Measurements from ENCODE around the gene LPAR1. TPM values are rescaled to one million over a fixed set of nuclear protein-coding genes. Genes with fewer than 3 reads are reported as not detected.

LPAR1 gene
- polyA plus RNA-seq, 1 experiment = 581 TPM

- Histone ChIP-seq H3K9me3 (ENCODE audit: control insufficient read depth, insufficient read depth, low read length) (no peaks in the 10 kb centered on the region), H3K27ac (ENCODE audit: low read depth, low read length) (no peak overlapping the region), H3K4me3 (ENCODE audit: low read depth, low read length) (no peak overlapping the region), H3K27me3 (ENCODE audit: control insufficient read depth, insufficient read depth, low read length) (no peaks in the 10 kb centered on the region)
- DNase-seq (ENCODE audit: low read depth, low spot score) = no peak
- POLR2A ChIA-PET = no interaction called here
- CTCF ChIA-PET = no interaction called here
- TF ChIP-seq CTCF (IDR thresholded peaks at IDR 0.05; ENCODE audit: low read depth, low read length) = no peak
Measured at GRCh38 chr9:110891760-110892159, 146.5 kb downstream of the LPAR1 start.

GRCh38 chr9:110890416-110890815 lies 147.9 kb downstream of the LPAR1 start:
- CTCF ChIA-PET = no interaction called here
- POLR2A ChIA-PET = no interaction called here

GRCh38 chr9:110887276-110887675 lies 151.0 kb downstream of the LPAR1 start:
- CTCF ChIA-PET = no interaction called here

More at GRCh38 chr9:110890416-110890815, 147.9 kb downstream of the LPAR1 start:
- Histone ChIP-seq H3K27ac (ENCODE audit: low read depth, low read length) (no peak overlapping the region), H3K9me3 (ENCODE audit: control insufficient read depth, insufficient read depth, low read length) (no peaks in the 10 kb centered on the region), H3K4me3 (ENCODE audit: low read depth, low read length) (no peak overlapping the region), H3K27me3 (ENCODE audit: control insufficient read depth, insufficient read depth, low read length) (no peaks in the 10 kb centered on the region)
- no peak for TF ChIP-seq CTCF (IDR thresholded peaks at IDR 0.05; ENCODE audit: low read depth, low read length)
- no peak for DNase-seq (ENCODE audit: low read depth, low spot score)

GRCh38 chr9:110886832-110887231 lies 151.4 kb downstream of the LPAR1 start:
- Histone ChIP-seq H3K27me3 (ENCODE audit: control insufficient read depth, insufficient read depth, low read length) (no peaks in the 10 kb centered on the region), H3K4me3 (ENCODE audit: low read depth, low read length) (no peak overlapping the region), H3K27ac (ENCODE audit: low read depth, low read length) (no peak overlapping the region), H3K9me3 (ENCODE audit: control insufficient read depth, insufficient read depth, low read length) (no peaks in the 10 kb centered on the region)
- no peak for DNase-seq (ENCODE audit: low read depth, low spot score)
- CTCF ChIA-PET = no interaction called here
- TF ChIP-seq CTCF (IDR thresholded peaks at IDR 0.05; ENCODE audit: low read depth, low read length) = no peak
- POLR2A ChIA-PET = interaction anchor here (0.9 kb wide), 1 partner anchor 9 kb away, joined by 3 read pairs; no protein-coding TSS in a partner anchor

More at GRCh38 chr9:110887276-110887675, 151.0 kb downstream of the LPAR1 start:
- Histone ChIP-seq H3K4me3 (ENCODE audit: low read depth, low read length) (no peak overlapping the region), H3K27ac (ENCODE audit: low read depth, low read length) (peak overlapping the region; percentile 48), H3K27me3 (ENCODE audit: control insufficient read depth, insufficient read depth, low read length) (no peaks in the 10 kb centered on the region), H3K9me3 (ENCODE audit: control insufficient read depth, insufficient read depth, low read length) (no peaks in the 10 kb centered on the region)
- no peak for DNase-seq (ENCODE audit: low read depth, low spot score)
- POLR2A ChIA-PET = interaction anchor here (0.9 kb wide), 1 partner anchor 9 kb away, joined by 3 read pairs; no protein-coding TSS in a partner anchor
- no peak for TF ChIP-seq CTCF (IDR thresholded peaks at IDR 0.05; ENCODE audit: low read depth, low read length)

- Histone ChIP-seq H3K27ac (ENCODE audit: low read depth, low read length) (peak overlapping the region; percentile 80), H3K9me3 (ENCODE audit: control insufficient read depth, insufficient read depth, low read length) (peaks cover 3% of the 10 kb centered on the region; the same call in 1 of the 2 replicates), H3K27me3 (ENCODE audit: control insufficient read depth, insufficient read depth, low read length) (no peaks in the 10 kb centered on the region), H3K4me3 (ENCODE audit: low read depth, low read length) (no peak overlapping the region)
- POLR2A ChIA-PET = no interaction called here
- CTCF ChIA-PET = no interaction called here
- peak; percentile 85 for DNase-seq (ENCODE audit: low read depth, low spot score)
- 0 out of 2 replicates have a peak, but pooled peaks have one; percentile 20 for TF ChIP-seq CTCF (IDR thresholded peaks at IDR 0.05; ENCODE audit: low read depth, low read length)
Measured at GRCh38 chr9:110880189-110880588, 158.1 kb downstream of the LPAR1 start.

Measured in AG04450 (cell line).